Nasal cavity respiratory epithelium epithelial cell of viscerocranial mucosa (primary cell): ENCODE results near the gene DCBLD1. TPM values are rescaled to one million over a fixed set of nuclear protein-coding genes. Genes with fewer than 3 reads are reported as not detected.

Source experiments
- total RNA-seq: library from RNA; depleted of rRNA; stranded (reverse); fragments of >200 nt; gene quantifications from 2 replicates; pipeline ENCODE4 v1.2.3, GENCODE V29; 2014

Gene DCBLD1
- total RNA-seq = 33.8 and 80.2 TPM in 2 replicates

GRCh38 chr6:117482240-117483003 is at the start of gene DCBLD1:
Gene DCBLD1 (plus strand): TSS chr6:117482674. CDS start chr6:117482782, 108 bp downstream.

Other genes starting within 250 kb of the DCBLD1 start
- not detected in 2 replicates for gene VGLL2, start 217.1 kb upstream of the DCBLD1 start, total RNA-seq
- under 0.01 and 0.57 TPM in 2 replicates for gene ROS1, start 56.7 kb upstream of the DCBLD1 start, total RNA-seq
- 46.5 and 80.9 TPM in 2 replicates for gene GOPC, start 119.8 kb downstream of the DCBLD1 start, total RNA-seq
- gene NUS1, start 192.8 kb downstream of the DCBLD1 start, total RNA-seq = 36.5 and 39.0 TPM in 2 replicates